Endometrial microvascular endothelial cells (primary cell): Measurements from ENCODE around the gene LSM2. TPM values are rescaled to one million over a fixed set of nuclear protein-coding genes. Genes with fewer than 3 reads are reported as not detected.
"Not testable (repeated sequence)": the region's sequence is repeated elsewhere in the genome, so short reads cannot be mapped to it uniquely, and the experiment has no call there.

Experiments
- in situ Hi-C: cut with HindIII; loops from 2 replicates; pipeline ENCODE4 v1.10.0; 2017; ENCODE audit warnings: low sequenced_read_pairs, low pct_unique_long_range_greater_than_20kb; ENCODE audit errors: inconsistent ontology term
- total RNA-seq: library from RNA; depleted of rRNA; stranded (reverse); fragments of >200 nt; gene quantifications from one replicate; pipeline ENCODE4 v1.2.3, GENCODE V29; 2015; ENCODE audit errors: inconsistent ontology term

The LSM2 gene
- total RNA-seq, 1 donor from 2014 or later = 172 TPM

GRCh38 chr6:31805939-31806469 is 762 bp downstream of the LSM2 start:
- in situ Hi-C loops = no loop called here

GRCh38 chr6:31801031-31801927 is 5.5 kb downstream of the LSM2 start:
- in situ Hi-C loops = not testable (repeated sequence)

- in situ Hi-C loops = no loop called here
Measured at GRCh38 chr6:31799781-31800180, 7.0 kb downstream of the LSM2 start.

GRCh38 chr6:31797588-31797987 is 9.2 kb downstream of the LSM2 start:
- in situ Hi-C loops = no loop called here

- in situ Hi-C loops = no loop called here
Measured at GRCh38 chr6:31796993-31797385, 9.8 kb downstream of the LSM2 start.

GRCh38 chr6:31795616-31796298 is 11.0 kb downstream of the LSM2 start, which contains the start of gene VARS1:
Gene VARS1 (minus strand): TSS chr6:31795752. CDS start chr6:31795217, 535 bp downstream.
- in situ Hi-C loops = no loop called here

- in situ Hi-C loops = no loop called here
Measured at GRCh38 chr6:31794866-31795615, 11.7 kb downstream of the LSM2 start.

- in situ Hi-C loops = no loop called here
Measured at GRCh38 chr6:31794294-31794865, 12.4 kb downstream of the LSM2 start.

GRCh38 chr6:31793927-31794245 is 12.9 kb downstream of the LSM2 start:
- in situ Hi-C loops = not testable (repeated sequence)

- in situ Hi-C loops = no loop called here
Measured at GRCh38 chr6:31792761-31793171, 14.0 kb downstream of the LSM2 start.

- in situ Hi-C loops = no loop called here
Measured at GRCh38 chr6:31792090-31792374, 14.7 kb downstream of the LSM2 start.

GRCh38 chr6:31791324-31792089 is 15.3 kb downstream of the LSM2 start:
- in situ Hi-C loops = no loop called here

GRCh38 chr6:31785475-31785874 is 21.3 kb downstream of the LSM2 start:
- in situ Hi-C loops = no loop called here

GRCh38 chr6:31784098-31784925 is 22.5 kb downstream of the LSM2 start:
- in situ Hi-C loops = no loop called here

- in situ Hi-C loops = no loop called here
Measured at GRCh38 chr6:31782126-31782855, 24.5 kb downstream of the LSM2 start.

GRCh38 chr6:31781244-31782125 is 25.3 kb downstream of the LSM2 start:
- in situ Hi-C loops = no loop called here
